SH-SY5Y (cell line): ENCODE measurements around the gene ADCY2.

Experiments
- GATA2 ChIP-seq: IDR thresholded peaks from 2 replicates; pipeline ENCODE4 v1.6.1; 2011; ENCODE audit warnings: mild to moderate bottlenecking, low read depth, low read length
- GATA3 ChIP-seq: IDR thresholded peaks from 2 replicates; pipeline ENCODE4 v1.6.1; 2011; ENCODE audit warnings: low read depth, mild to moderate bottlenecking, low read length, moderate library complexity

The ADCY2 gene

DNA sequence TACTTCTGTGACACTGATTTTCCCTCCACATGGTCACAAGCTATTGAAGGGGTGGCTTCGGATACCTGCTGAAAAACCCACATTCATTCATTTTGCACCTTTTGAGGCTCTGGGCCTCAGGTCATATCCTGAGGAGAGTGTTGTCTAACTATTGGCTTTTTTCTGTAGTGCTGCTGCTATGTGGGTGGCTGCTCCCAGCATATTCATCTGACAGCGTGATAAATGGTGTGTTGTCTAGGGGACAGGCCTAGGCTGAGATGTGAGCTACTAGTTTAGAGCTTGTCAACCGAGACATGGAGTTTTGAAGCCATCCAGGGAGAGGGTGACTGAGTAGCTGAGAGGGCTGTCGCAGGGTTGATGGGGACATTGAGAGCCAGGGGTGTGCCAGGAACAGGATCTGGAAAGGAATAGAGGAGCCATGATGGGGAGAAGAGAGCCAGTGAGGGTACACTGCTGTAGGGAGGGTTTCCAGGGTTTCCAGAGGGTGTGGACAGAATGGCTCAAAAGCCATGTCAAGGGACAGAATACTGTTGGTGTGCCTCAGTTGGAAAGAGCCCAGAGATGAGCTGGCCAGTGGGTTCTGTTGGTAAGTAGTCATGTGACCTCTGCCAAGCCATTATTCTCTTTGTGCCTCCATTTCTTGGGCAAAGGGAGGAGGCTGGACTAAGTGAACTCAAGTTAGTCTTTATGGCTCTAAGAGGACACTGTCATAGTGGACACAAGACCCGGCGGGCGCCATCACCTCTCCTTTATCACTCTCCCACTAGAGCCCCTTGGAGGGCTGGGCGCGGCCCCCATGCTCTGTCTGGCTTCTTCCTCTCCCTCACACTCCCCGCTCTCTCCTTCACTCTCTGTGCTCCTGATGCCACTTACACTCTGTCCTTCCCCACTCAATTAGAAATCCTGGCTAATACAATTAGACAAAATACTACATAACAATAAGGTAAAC lies 19.9 kb downstream of the ADCY2 start:
- TF ChIP-seq GATA3 (no peak), GATA2 (no peak)

GRCh38 chr5:7418276-7418675 lies 22.3 kb downstream of the ADCY2 start:
- no peak for TF ChIP-seq GATA3
- TF ChIP-seq GATA2: no peak

DNA sequence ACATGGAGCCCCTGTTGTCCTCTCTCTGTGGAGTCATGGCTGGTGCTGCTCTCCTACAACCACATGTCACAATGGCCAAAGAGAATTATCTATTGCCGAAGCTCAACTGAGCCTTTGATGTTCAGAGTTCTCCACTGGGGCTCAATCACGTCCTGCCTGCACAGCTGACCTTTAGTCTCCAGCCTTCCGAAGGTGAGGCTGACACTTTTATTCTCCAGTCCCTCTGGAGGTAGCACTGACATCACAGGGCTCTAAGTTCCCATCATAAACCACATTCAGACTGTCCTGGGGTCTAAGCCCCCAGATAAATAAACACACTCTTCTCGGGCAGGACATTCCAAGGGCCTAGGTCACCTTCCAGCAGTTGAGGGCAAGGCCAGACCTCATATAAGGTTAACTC lies 23.4 kb downstream of the ADCY2 start:
- TF ChIP-seq GATA2 (no peak), GATA3 (no peak)

DNA sequence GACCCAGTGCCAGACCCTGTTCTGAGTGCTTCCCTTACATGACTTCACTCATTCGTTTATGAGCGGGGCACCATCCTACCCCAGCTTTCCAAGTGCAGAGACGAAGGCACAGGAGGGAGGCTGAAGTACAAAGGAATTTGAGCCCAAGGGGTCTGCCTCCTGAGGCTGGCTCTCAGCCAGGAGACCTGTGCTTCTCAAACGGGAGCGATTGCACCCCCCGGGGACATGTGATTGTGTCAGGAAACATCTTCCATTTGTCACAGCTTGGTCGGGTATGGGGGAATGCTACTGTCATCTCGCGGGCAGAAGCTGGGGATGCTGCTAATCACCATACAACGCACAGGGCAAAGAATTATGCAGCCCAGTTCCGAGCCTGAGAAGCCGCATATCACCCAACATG lies 23.9 kb downstream of the ADCY2 start:
- TF ChIP-seq GATA2 (no peak), GATA3 (no peak)

DNA sequence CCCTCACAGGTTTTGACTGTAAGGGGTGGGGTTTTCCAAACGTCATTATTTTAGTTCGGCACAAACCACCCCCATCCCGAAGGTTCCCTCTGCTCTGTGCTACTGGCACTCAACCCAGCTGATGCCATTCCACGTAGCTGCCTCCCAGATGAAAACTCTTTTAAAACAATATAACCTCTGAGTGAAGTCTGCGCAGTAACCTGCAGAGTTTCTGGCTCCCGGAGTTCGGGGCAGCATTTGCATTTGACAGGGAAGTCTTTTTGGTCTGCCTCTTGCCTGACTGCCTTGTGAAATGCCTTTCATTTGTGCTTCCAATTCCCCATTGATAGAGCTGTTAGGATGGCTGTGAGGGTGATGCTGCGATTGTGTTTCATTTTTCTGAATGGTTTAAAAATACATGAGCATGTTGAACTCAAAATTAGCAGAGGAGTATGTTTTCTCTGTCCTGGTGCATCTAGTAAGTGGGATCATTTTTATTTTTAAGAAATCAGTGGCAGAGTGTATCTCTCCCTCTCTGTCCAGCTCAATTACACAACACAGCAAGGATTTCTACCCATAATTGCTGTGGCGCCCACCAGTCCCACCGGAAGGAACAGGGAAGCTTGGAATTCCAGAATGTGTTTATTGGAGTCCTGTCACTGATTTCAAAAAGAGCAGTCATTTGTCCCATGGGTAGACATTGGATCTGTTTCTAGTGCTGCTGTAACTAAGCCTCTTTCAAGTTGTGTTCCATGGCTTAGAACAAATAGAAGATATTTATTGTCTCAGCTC lies 24.8 kb downstream of the ADCY2 start:
- no peak for TF ChIP-seq GATA2
- TF ChIP-seq GATA3: no peak

- TF ChIP-seq GATA3 (no peak), GATA2 (no peak)
Measured at GRCh38 chr5:7422316-7423106, 26.6 kb downstream of the ADCY2 start.

GRCh38 chr5:7425830-7426229 lies 29.9 kb downstream of the ADCY2 start:
- no peak for TF ChIP-seq GATA3
- no peak for TF ChIP-seq GATA2

GRCh38 chr5:7426284-7426683 lies 30.3 kb downstream of the ADCY2 start:
- no peak for TF ChIP-seq GATA2
- no peak for TF ChIP-seq GATA3

DNA sequence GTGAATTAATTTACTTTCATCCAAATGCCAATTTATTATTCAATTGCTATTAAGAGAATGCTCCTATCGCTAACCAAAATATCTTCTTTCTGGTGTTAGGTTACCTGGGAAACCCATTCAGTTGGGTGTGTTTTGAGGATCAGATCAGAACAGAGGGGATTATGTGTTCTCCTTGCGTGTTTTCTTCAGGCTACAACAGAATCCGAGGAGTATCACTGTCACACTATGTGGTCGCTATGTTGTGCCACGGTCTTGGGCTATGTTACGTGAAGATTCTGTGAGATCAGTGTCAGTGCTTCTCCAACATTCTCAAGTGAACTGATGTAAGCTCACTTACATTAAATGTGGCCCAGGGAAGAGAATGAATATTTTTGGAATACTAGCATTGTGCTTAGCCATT lies 39.0 kb downstream of the ADCY2 start:
- TF ChIP-seq GATA2 (no peak), GATA3 (no peak)

- TF ChIP-seq GATA2 (no peak), GATA3 (no peak)
Measured at GRCh38 chr5:7435503-7435902, 39.6 kb downstream of the ADCY2 start.

DNA sequence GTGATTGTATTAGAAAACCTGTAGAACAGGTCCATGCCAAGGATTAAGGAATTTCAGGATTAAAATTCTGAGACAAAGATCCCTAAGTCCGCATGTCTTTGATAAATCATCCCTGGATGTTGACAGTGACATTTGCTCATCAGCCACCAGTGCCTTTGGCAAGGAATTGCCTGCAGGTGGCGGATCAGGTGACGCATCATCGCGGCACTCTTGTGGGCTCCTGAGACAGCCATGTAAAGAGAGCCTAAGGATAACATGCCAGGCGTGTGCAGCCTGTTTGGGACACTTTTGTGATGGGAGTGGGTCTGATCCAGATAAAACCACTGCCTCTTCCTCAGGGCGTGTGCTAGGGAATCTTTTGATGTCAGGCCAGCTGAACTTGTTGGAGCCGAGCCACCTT lies 40.6 kb downstream of the ADCY2 start:
- no peak for TF ChIP-seq GATA2
- no peak for TF ChIP-seq GATA3

GRCh38 chr5:7437836-7438235 lies 41.9 kb downstream of the ADCY2 start:
- no peak for TF ChIP-seq GATA2
- no peak for TF ChIP-seq GATA3

- TF ChIP-seq GATA3 (no peak), GATA2 (no peak)
Measured at GRCh38 chr5:7445068-7445467, 49.1 kb downstream of the ADCY2 start.

GRCh38 chr5:7445831-7446230 lies 49.9 kb downstream of the ADCY2 start:
- TF ChIP-seq GATA2 (no peak), GATA3 (no peak)

GRCh38 chr5:7446913-7447312 lies 51.0 kb downstream of the ADCY2 start:
- TF ChIP-seq GATA3 (no peak), GATA2 (no peak)
